ENCODE measurements around the gene TMEM117. TPM values are rescaled to one million over a fixed set of nuclear protein-coding genes. Genes with fewer than 3 reads are reported as not detected.

TMEM117 gene
- polyA plus RNA-seq = 2.8 and 6.0 TPM in 2 replicates

GRCh38 chr12:43835656-43836474 is at the start of gene TMEM117:
TMEM117 (plus strand) TSS chr12:43836081.

GRCh38 chr12:43805860-43806736 is 29.8 kb upstream of the TMEM117 start, which contains the start of gene TWF1:
TWF1 (minus strand) TSS chr12:43806317; CDS start chr12:43806245, 72 bp downstream.

Other genes with a start within 250 kb of the TMEM117 start
- gene PUS7L, start 77.3 kb upstream of the TMEM117 start, polyA plus RNA-seq = 24.6 and 26.6 TPM in 2 replicates
- gene IRAK4, start 77.1 kb upstream of the TMEM117 start, polyA plus RNA-seq = 0.28 and 2.1 TPM in 2 replicates
- gene TWF1, start 29.8 kb upstream of the TMEM117 start, polyA plus RNA-seq = 28.5 and 31.5 TPM in 2 replicates

All from Purkinje cell (primary cell).